Stimulated activated memory B cell treated with anti-CD40 and anti-IgM and Interleukin-4, amounts not matched to agents 10 μg/mL and 1 μg/mL and 100 μg/mL, for 72 hours (primary cell): Measurements from ENCODE around the gene KCNAB3.
A peak's percentile ranks its signal among the peaks of the same experiment; 100 is the strongest.
"Not testable (repeated sequence)": the region's sequence is repeated elsewhere in the genome, so short reads cannot be mapped to it uniquely, and the experiment has no call there.

Experiments used
- ATAC-seq: fragments of 150-1000 bp; cut with Tn5 transposase; 2 replicates; pipeline ENCODE4 v1.10.0; 2021
- H3K27ac Mint-ChIP-seq: one replicate; pipeline ENCODE4 v1.8.0; 2022; ENCODE audit warnings: mild to moderate bottlenecking, mixed read lengths
- H3K27me3 Mint-ChIP-seq: one replicate; pipeline ENCODE4 v1.8.0; 2022; ENCODE audit warnings: mixed read lengths
- H3K36me3 Mint-ChIP-seq: one replicate; pipeline ENCODE4 v1.8.0; 2022; ENCODE audit warnings: mixed read lengths
- H3K4me1 Mint-ChIP-seq: one replicate; pipeline ENCODE4 v1.8.0; 2022; ENCODE audit warnings: mixed read lengths
- H3K4me3 Mint-ChIP-seq: one replicate; pipeline ENCODE4 v1.8.0; 2022; ENCODE audit warnings: mild to moderate bottlenecking, moderate library complexity, mixed read lengths
- H3K9me3 Mint-ChIP-seq: one replicate; pipeline ENCODE4 v1.8.0; 2022; ENCODE audit warnings: mixed read lengths

KCNAB3 gene

DNA sequence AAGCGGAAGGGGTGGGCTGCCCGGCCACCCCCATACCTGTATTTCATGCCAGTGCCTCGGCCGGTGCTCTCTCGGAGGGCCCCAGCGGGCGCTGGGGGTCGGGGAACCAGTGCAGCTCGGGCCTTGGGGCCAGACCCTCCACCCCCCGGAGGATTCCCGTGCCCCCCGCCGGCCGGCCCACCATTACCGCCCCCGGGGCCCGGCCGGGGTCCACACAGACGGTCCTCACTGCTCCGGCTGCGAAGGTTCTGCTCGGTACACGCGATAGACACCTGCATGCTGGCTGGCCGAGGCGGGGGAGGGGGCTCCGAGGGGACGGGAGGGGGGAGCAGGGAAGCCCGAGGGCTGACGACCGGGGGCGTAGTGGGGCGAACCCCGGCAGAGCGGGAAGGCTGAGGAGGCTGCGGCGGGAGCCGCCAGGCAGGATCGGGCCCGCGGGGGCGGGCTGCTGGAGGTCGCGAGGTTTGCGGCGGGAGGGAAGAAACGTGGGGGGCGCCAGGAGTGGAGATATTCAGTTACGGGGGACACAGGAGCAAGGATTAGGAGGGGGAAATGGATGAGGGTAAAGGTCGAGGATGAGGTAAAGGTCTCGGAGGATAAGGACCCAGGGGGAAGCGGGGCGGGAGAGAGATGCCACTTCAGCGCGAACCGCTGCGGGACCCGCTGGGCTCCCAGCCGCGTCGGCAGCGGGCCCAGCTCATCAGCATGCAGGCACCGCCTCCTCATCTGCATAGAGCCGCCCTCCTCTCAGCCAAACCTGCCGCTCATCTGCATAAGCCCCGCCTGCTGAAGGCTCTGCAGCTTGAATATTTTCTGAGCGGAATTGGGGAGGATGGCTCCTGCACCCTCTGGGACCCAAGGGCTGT, at the start of gene KCNAB3:
Gene KCNAB3, minus strand, starts transcription at position 699 of the 866 bp plus-strand sequence. Its CDS starts 421 bp downstream, at position 278.
- Mint-ChIP-seq H3K4me3 (peak within 1 kb of the TSS; percentile 88), H3K27ac (peak within 1 kb of the TSS; percentile 83), H3K36me3 (peaks cover 13% of the 10 kb centered on the region), H3K27me3 (no peaks in the 10 kb centered on the region), H3K9me3 (no peaks in the 10 kb centered on the region), H3K4me1 (peaks cover 35% of the 10 kb centered on the region)
- ATAC-seq = no peak

DNA sequence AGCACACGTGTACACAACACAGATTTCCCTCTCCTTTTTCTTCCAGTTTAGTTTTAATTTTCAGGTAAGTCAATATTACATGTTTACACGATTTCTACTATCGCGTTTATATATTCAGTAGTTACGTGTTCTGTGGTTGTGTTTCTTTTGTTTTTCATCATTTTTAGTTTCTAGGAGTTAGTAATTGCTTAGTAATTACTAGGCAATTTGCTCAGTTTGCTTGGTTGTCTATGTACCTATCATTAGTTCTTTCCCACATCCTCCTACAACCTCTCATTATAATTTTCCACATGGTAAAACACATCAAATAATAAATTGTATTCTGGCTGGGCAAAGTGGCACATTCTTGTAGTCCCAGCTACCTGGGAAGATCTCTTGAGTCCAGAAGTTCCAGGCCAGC, 48.1 kb upstream of the KCNAB3 start:
- peaks cover 48% of the 10 kb centered on the region for H3K27me3 Mint-ChIP-seq
- H3K4me1 Mint-ChIP-seq = no peaks in the 10 kb centered on the region
- peaks cover 16% of the 10 kb centered on the region for H3K36me3 Mint-ChIP-seq
- no peak overlapping the region for H3K27ac Mint-ChIP-seq
- H3K4me3 Mint-ChIP-seq = no peak overlapping the region
- peaks cover 14% of the 10 kb centered on the region for H3K9me3 Mint-ChIP-seq
- no peak for ATAC-seq

DNA sequence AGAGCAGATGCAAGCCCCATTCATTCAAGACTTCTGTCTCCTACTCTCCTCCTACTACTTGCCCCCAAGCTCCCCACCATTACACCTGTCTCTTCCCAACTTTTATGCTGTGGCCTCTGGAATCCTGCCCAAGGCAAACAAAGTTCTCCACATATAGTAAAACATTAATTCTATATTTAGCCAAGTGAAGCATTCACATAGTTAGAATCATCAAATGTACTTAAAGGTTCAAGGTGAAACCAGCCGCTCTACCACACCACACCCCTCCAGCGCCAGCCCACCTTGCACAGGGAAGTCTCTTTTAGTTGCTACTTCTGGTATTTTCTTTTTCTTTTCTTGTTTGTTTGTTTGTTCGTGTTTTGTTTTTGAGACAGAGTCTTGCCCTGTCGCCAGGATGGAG, 47.4 kb upstream of the KCNAB3 start:
- Mint-ChIP-seq H3K27ac (no peak overlapping the region), H3K4me1 (no peaks in the 10 kb centered on the region), H3K27me3 (peaks cover 46% of the 10 kb centered on the region), H3K4me3 (no peak overlapping the region), H3K9me3 (peaks cover 14% of the 10 kb centered on the region), H3K36me3 (peaks cover 16% of the 10 kb centered on the region)
- ATAC-seq = no peak

DNA sequence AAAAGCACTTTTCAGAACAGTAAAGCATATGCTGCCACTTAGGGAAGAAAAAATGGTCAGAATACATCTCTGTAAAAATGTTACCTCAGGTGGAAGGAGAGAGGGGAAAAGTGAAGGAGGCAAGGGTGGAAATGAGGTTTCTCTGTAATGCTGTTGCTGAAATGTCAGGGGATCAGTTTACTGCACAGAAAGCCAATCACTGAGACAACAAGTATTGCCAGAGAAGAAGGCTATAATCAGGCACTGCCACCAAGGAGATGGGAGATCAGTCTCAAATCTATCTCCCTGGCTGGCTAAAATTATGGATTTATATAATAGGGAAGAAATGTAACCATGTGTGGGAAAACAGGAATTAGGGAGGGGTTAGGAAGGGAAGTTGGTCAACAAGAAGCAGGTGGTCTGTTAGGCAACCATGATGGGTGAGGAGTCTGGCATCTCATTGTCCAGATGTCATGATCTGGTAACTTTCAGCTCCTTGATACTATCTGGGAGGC, 45.0 kb upstream of the KCNAB3 start:
- H3K36me3 Mint-ChIP-seq = peaks cover 16% of the 10 kb centered on the region
- ATAC-seq = no peak
- H3K9me3 Mint-ChIP-seq = peaks cover 14% of the 10 kb centered on the region
- H3K27me3 Mint-ChIP-seq = peaks cover 51% of the 10 kb centered on the region
- H3K4me1 Mint-ChIP-seq = no peaks in the 10 kb centered on the region
- no peak overlapping the region for H3K27ac Mint-ChIP-seq
- H3K4me3 Mint-ChIP-seq = no peak overlapping the region

DNA sequence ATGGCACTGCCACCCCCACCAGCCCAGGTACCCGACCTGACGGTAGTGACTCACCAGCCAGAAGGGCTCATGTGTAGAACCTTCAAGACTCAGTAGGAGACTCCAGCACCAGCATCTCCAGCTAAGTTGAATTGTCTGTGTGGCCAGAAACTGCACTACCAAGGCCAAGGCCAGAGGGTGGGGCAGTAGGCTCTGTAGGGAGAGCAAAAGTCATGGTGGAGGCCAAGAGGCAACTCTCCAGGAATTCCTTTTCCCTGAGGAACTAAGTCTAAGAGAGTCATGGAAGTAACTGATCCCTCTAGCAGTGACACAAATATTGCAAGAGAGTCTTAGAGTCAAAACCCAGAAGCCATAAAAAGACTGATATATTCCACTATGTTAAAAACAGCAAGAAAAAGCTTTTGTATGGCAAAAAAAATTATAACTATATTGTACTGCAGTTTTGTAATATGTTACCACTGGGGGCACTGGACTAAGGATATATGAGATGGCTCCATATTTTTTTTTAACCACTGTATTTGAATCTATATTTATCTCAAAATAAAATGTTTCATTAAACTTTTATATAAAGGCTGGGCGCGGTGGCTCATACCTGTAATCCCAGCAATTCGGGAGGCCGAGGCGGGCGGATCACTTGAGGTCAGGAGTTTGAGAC, 42.6 kb upstream of the KCNAB3 start:
- Mint-ChIP-seq H3K9me3 (peaks cover 14% of the 10 kb centered on the region), H3K27me3 (peaks cover 47% of the 10 kb centered on the region)
- ATAC-seq = no peak

DNA sequence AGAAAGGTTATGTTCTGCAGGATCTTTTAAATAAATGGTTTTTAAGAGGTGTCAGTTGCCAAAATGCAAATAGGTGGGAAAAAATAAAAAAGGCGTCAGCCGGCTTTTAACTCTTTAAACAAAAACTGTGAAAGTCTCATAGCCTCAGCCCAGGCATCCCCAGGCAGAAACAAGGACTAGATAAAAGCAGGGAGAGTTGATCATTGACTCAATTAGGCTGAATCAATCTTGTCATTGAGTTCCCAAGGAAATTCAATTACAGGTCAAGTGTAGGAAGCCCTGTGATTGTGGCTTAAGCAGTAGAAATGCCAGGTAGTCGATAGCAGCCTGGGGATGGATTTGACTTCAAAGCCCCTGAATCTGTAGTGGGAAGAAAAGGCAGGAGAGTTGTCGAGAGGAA, 42.0 kb upstream of the KCNAB3 start:
- Mint-ChIP-seq H3K36me3 (peaks cover 16% of the 10 kb centered on the region), H3K4me3 (no peak overlapping the region), H3K27me3 (peaks cover 41% of the 10 kb centered on the region), H3K27ac (no peak overlapping the region), H3K9me3 (peaks cover 14% of the 10 kb centered on the region), H3K4me1 (no peaks in the 10 kb centered on the region)
- ATAC-seq = no peak

More for the DNA sequence above, 42.6 kb upstream of the KCNAB3 start:
- H3K27ac Mint-ChIP-seq = no peak overlapping the region
- peaks cover 16% of the 10 kb centered on the region for H3K36me3 Mint-ChIP-seq
- no peak overlapping the region for H3K4me3 Mint-ChIP-seq
- no peaks in the 10 kb centered on the region for H3K4me1 Mint-ChIP-seq

DNA sequence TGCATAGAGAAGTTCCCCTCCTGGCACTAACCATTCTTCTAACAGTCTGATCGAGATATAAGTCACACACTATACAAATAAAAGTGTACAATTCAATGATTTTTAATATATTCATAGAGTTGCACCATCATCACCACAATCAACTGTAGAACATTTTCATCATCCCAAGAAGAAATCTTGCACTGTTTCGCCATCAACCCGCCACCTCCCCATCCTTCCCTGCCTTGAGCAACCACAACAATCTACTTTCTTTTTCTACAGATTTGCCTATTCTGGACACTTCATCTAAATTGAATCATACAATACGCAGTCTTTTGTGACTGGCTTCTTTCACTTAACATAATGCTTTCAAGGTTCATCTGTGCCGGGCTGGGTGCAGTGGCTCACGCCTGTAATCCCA, 39.8 kb upstream of the KCNAB3 start:
- H3K9me3 Mint-ChIP-seq = peaks cover 3% of the 10 kb centered on the region
- H3K27ac Mint-ChIP-seq = no peak overlapping the region
- peaks cover 25% of the 10 kb centered on the region for H3K27me3 Mint-ChIP-seq
- no peaks in the 10 kb centered on the region for H3K4me1 Mint-ChIP-seq
- H3K4me3 Mint-ChIP-seq = no peak overlapping the region
- no peak for ATAC-seq
- H3K36me3 Mint-ChIP-seq = peaks cover 2% of the 10 kb centered on the region

DNA sequence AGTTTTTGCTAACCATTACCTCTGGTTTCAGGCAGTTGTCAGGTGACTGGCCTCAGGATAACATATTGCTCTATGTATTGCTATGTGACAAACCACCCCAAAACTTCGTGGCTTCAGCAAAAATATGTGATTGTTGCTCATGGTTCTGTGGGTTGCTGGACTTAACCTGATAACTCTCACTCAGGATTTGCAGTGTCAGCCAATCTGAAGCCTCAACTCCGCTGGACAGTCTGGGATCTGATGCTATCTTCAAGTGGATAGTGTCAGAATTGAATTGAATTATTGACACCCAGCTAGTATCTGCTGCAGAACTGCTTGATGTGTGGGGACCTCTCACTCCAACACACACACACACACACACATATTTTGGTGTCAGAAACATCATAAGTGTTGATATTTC, 38.1 kb upstream of the KCNAB3 start:
- H3K27ac Mint-ChIP-seq = no peak overlapping the region
- ATAC-seq = no peak

DNA sequence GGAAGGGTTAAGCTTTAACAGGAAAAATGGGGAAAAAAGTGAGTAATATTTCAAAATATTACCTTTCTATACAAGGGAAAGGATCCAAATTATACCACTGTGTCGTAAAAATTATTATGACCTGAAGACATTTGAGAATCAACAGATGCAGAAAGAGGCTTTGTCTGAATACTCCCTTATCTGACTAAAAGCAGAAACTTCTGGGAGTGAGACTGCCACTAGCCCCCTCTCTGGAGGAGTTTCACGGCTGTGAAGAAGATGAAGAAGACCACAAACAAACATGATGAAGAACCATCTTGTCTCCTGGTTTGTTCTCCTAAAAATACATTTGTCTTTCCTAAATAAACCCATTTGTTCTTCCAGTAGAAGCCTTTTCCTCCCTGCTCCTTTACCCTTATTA, 31.8 kb upstream of the KCNAB3 start:
- peaks cover 22% of the 10 kb centered on the region for H3K27me3 Mint-ChIP-seq
- no peak overlapping the region for H3K27ac Mint-ChIP-seq
- H3K4me3 Mint-ChIP-seq = no peak overlapping the region
- H3K9me3 Mint-ChIP-seq = no peaks in the 10 kb centered on the region
- no peaks in the 10 kb centered on the region for H3K36me3 Mint-ChIP-seq
- H3K4me1 Mint-ChIP-seq = no peaks in the 10 kb centered on the region
- ATAC-seq = no peak

More for the DNA sequence above, 38.1 kb upstream of the KCNAB3 start:
- Mint-ChIP-seq H3K36me3 (no peaks in the 10 kb centered on the region), H3K9me3 (no peaks in the 10 kb centered on the region), H3K4me1 (no peaks in the 10 kb centered on the region), H3K27me3 (peaks cover 22% of the 10 kb centered on the region), H3K4me3 (no peak overlapping the region)

DNA sequence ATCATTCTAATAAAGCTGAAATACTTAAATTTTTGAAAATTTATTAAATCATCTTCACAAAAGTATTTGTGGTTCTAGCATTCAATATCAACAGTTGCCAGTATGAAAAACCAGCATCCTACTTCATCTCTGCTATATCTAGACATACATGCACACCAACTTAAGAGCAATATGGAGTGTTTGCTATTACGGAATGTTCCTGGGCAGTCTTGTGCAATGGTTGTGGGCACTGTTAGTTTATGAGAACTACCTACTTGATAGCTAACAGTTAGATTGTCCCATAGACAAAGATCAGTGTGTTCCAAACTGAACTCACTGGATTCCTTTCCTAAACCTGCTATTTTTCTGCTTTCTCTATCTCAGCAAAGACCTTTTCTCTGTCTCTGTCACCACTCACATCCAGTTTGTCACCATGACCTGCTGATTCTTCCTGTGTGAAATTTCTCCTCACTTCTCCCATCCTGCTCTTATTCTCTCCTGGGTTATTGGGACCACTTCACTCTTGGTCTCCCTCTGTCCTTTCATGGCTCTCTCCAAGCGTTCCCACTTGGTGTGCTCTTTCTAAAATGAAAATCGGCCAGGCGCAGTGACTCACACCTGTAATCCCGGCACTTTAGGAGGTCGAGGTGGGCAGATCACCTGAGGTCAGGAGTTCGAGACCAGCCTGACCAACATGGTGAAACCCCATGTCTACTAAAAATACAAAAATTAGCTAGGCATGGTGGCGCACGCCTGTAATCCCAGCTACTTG, 30.0 kb upstream of the KCNAB3 start:
- no peaks in the 10 kb centered on the region for H3K4me1 Mint-ChIP-seq
- ATAC-seq = no peak
- peaks cover 22% of the 10 kb centered on the region for H3K27me3 Mint-ChIP-seq
- no peak overlapping the region for H3K4me3 Mint-ChIP-seq
- no peaks in the 10 kb centered on the region for H3K36me3 Mint-ChIP-seq
- no peaks in the 10 kb centered on the region for H3K9me3 Mint-ChIP-seq
- no peak overlapping the region for H3K27ac Mint-ChIP-seq

DNA sequence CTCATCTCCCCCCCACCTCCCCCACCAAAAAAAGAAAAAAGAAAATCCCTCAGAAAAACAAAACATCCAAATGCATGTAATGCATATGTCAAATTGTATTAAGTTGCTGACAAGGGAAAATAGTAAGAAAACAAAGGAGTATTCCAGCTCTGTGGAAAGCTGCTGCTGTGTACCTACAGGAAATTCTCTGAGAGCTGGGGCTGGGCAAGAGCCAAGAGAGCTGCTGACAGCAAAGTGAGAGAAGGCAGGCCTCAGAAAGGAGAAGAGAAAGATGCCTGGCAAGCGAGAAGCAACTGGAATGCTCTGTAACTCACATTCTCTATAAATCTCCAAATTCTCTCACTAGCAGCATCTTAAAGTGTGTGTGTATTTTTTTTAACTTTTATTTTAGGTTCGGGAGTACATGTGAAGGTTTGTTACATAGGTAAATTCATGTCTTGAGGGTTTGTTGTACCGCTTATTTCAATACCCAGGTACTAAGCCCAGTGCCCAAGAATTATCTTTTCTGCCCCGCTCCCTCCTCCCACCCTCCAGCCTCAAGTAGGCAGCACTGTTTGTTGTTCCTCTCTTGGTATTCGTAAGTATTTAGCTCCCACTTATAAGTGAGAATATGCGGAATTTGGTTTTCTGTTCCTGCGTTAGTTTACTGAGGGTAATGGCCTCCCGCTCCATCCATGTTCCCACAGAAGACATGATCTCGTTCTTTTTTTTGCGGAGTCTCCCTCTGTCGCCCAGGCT, 26.7 kb upstream of the KCNAB3 start:
- no peak for ATAC-seq
- Mint-ChIP-seq H3K27ac (no peak overlapping the region), H3K27me3 (peaks cover 16% of the 10 kb centered on the region), H3K4me1 (peaks cover 9% of the 10 kb centered on the region), H3K36me3 (no peaks in the 10 kb centered on the region), H3K4me3 (no peak overlapping the region), H3K9me3 (no peaks in the 10 kb centered on the region)

DNA sequence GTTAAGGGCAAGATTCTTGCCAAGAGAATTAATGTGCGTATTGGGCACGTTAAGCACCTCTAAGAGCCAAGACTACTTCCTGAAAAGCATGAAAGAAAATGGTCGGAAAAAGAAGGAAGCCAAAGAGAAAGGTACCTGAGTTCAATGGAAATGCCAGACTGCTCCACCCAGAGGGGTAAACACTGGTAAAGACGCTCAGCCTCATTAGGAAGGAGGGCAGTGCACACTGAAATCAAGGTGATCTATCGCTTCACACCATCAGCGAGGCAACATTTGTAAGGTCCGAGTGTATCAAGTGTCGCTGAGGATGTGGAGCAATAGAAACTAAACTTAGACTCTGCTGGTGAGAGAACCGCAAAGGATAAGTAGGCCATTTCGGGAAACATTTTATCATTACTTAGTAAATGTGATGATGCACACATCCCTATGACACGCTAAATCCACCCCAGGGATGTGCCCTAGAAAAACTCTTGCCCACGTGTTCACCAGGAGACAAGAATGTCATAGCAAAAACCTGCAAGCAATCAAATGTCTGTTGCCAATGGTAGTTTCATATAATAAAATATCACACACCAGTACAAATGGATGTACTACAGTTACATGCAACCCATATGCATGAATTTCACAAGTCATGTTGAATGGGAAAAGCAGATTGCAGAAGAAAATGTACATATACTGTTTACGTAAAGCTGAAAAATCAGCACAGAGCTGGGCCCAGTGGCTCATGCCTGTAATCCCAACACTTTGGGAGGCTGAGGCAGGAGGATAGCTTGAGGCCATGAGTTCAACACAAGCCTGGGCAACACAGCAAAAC, 26.0 kb upstream of the KCNAB3 start:
- no peaks in the 10 kb centered on the region for H3K9me3 Mint-ChIP-seq
- H3K27ac Mint-ChIP-seq = no peak overlapping the region
- no peak overlapping the region for H3K4me3 Mint-ChIP-seq
- no peak for ATAC-seq
- peaks cover 15% of the 10 kb centered on the region for H3K4me1 Mint-ChIP-seq
- H3K36me3 Mint-ChIP-seq = no peaks in the 10 kb centered on the region
- H3K27me3 Mint-ChIP-seq = peaks cover 8% of the 10 kb centered on the region

DNA sequence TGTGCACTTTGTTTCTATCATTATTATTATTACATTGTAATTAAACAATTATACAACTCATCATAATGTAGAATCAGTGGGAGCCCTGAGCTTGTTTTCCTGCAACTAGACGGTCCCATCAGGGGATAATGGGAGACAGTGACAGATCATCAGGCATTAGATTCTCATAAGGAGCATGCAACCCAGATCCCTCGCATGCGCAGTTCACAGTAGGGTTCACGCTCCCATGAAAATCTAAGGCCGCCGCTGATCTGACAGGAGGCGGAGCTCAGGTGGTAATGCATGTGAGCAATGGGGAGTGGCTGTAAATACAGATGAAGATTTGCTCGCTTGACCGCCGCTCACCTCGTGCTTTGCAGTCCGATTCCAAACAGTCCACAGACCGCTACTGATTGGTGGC, 23.6 kb upstream of the KCNAB3 start:
- H3K27me3 Mint-ChIP-seq, H3K9me3 Mint-ChIP-seq, ATAC-seq, H3K4me3 Mint-ChIP-seq, H3K27ac Mint-ChIP-seq: not testable (repeated sequence)
- H3K36me3 Mint-ChIP-seq = peaks cover 21% of the 10 kb centered on the region
- H3K4me1 Mint-ChIP-seq = peaks cover 15% of the 10 kb centered on the region

DNA sequence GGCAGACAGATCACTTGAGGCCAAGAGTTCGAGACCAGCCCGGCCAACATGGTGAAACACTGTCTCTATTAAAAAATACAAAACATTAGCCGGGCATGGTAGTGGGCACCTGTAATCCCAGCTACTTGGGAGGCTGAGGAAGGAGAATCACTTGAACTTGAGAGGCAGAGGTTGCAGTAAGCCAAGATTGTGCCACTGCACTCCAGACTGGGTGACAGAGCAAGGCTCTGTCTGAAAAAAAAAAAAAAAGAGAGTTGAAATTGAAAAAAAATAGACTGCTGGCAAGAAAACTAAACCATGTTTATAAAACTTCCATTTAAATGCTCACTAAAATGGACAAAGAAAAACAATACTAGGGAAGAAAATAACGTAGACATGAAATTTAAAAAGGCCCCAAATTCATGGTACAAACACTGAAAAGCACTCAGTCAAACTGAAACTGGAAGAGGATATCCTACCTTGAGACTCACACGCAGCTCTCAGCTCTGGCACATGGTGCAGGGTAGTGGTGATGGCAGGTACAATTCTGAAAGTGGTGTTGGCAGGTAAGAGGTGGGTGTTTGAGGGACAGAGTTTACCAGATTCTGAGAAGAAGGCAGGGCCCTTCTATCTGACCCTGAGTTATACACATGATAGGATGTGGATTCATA, 21.6 kb upstream of the KCNAB3 start:
- Mint-ChIP-seq H3K9me3 (no peaks in the 10 kb centered on the region), H3K27ac (peak overlapping the region; percentile 63), H3K4me1 (peaks cover 15% of the 10 kb centered on the region), H3K36me3 (peaks cover 41% of the 10 kb centered on the region), H3K4me3 (no peak overlapping the region), H3K27me3 (no peaks in the 10 kb centered on the region)
- peak; percentile 93 for ATAC-seq
